BLaER1 treated with 17β-estradiol and CSF1 and Interleukin-3, amounts not matched to agents 10 nM and 100 nM (cell line): ENCODE results near the gene RAG2.
A peak's percentile ranks its signal among the peaks of the same experiment; 100 is the strongest.

Experiments used
- H3K27ac ChIP-seq, 11 experiments: shearing (Covaris generic); formaldehyde crosslinking; 2 replicates each; pipeline ENCODE4 v1.8.1; 2022
- H3K27me3 ChIP-seq, 11 experiments: shearing (Covaris generic); formaldehyde crosslinking; 2 replicates each; pipeline ENCODE4 v1.8.1; 2022
- H3K36me3 ChIP-seq, 11 experiments: shearing (Covaris generic); formaldehyde crosslinking; 2 replicates each; pipeline ENCODE4 v1.8.1; 2022
- H3K4me1 ChIP-seq, 10 experiments: shearing (Covaris generic); formaldehyde crosslinking; 2 replicates each; pipeline ENCODE4 v1.8.1; 2022
- H3K4me2 ChIP-seq, 11 experiments: shearing (Covaris generic); formaldehyde crosslinking; 2 replicates each; pipeline ENCODE4 v1.8.1; 2022
- H3K4me3 ChIP-seq, 10 experiments: shearing (Covaris generic); formaldehyde crosslinking; 2 replicates each; pipeline ENCODE4 v1.8.1; 2022
- H3K9ac ChIP-seq, 11 experiments: shearing (Covaris generic); formaldehyde crosslinking; 2 replicates each; pipeline ENCODE4 v1.8.1; 2022
- H3K9me3 ChIP-seq, 11 experiments: shearing (Covaris generic); formaldehyde crosslinking; replicated peaks in 1 of 11; 2 replicates each; pipeline ENCODE4 v1.8.1; 2022
- H4K20me1 ChIP-seq, 11 experiments: shearing (Covaris generic); formaldehyde crosslinking; 2 replicates each; pipeline ENCODE4 v1.8.1; 2022
- Cebpa-rat ChIP-seq, 11 experiments: shearing (Covaris generic); IDR thresholded peaks; 2 replicates each; pipeline ENCODE4 v1.8.1; 2022

Gene RAG2

GRCh38 chr11:36577373-36577772 lies 20.7 kb downstream of the RAG2 start:
- Histone ChIP-seq H3K27ac (peak overlapping the region in 8 of 11 experiments; percentile 14 to 85 (median 70); a peak in 14 of 22 replicates), H3K4me3 (peak overlapping the region in 7 of 10 experiments; percentile 52 to 74 (median 66); a peak in 13 of 20 replicates), H3K27me3 (no peaks in the 10 kb centered on the region), H3K36me3 (peaks cover 0 to 98% (median 34%) of the 10 kb centered on the region in 11 experiments; a peak in 16 of 22 replicates), H4K20me1 (peaks cover 0 to 53% (median 0%) of the 10 kb centered on the region in 11 experiments; a peak in 4 of 22 replicates), H3K9me3 (peaks cover 19 to 35% (median 24%) of the 10 kb centered on the region in 11 experiments), H3K4me2 (peak overlapping the region; percentile 36 to 98 (median 93); a peak in 21 of 22 replicates), H3K9ac (peak overlapping the region in 8 of 11 experiments; percentile 31 to 83 (median 76); a peak in 16 of 22 replicates), H3K4me1 (peaks cover 18 to 68% (median 60%) of the 10 kb centered on the region in 10 experiments; a peak in 19 of 20 replicates)
- TF ChIP-seq Cebpa-rat (IDR thresholded peaks at IDR 0.05), result no peak

GRCh38 chr11:36574486-36574885 lies 23.6 kb downstream of the RAG2 start:
- no peaks in the 10 kb centered on the region for H3K27me3 ChIP-seq
- TF ChIP-seq Cebpa-rat (IDR thresholded peaks at IDR 0.05), result no peak
- H3K9me3 ChIP-seq, result peaks cover 0 to 12% (median 0%) of the 10 kb centered on the region in 11 experiments; a peak in 2 of 22 replicates
- peaks cover 18 to 97% (median 80%) of the 10 kb centered on the region in 10 experiments; a peak in 19 of 20 replicates for H3K4me1 ChIP-seq
- peaks cover 0 to 53% (median 0%) of the 10 kb centered on the region in 11 experiments; a peak in 4 of 22 replicates for H4K20me1 ChIP-seq
- peak overlapping the region; percentile 35 to 74 (median 65) for H3K4me3 ChIP-seq
- H3K27ac ChIP-seq, result peak overlapping the region in 9 of 11 experiments; percentile 59 to 85 (median 81); a peak in 18 of 22 replicates
- H3K36me3 ChIP-seq, result peaks cover 0 to 92% (median 8%) of the 10 kb centered on the region in 11 experiments; a peak in 10 of 22 replicates
- H3K9ac ChIP-seq, result peak overlapping the region in 10 of 11 experiments; percentile 12 to 83 (median 74); a peak in 19 of 22 replicates
- peak overlapping the region; percentile 83 to 98 (median 93) for H3K4me2 ChIP-seq

DNA sequence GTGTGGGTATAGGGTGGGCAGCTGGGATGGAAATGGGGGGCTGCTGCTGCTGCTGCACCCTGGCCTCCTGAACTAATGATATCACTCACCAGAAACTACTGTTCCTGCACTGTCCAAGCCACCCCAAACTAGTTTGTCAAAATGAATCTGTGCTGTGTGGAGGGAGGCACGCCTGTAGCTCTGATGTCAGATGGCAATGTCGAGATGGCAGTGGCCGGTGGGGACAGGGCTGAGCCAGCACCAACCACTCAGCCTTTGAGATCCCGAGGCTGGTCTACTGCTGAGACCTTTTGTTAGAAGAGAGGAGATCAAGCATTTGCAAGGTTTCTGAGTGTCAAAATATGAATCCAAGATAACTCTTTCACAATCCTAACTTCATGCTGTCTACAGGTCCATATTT lies 28.9 kb downstream of the RAG2 start:
- Histone ChIP-seq H3K27ac (peak overlapping the region in 8 of 11 experiments; percentile 53 to 85 (median 74); a peak in 16 of 22 replicates), H3K9ac (peak overlapping the region in 10 of 11 experiments; percentile 7 to 83 (median 60); a peak in 16 of 22 replicates), H3K4me1 (peaks cover 34 to 93% (median 68%) of the 10 kb centered on the region in 10 experiments), H3K27me3 (no peaks in the 10 kb centered on the region; a peak in 1 of 22 replicates), H3K9me3 (no peaks in the 10 kb centered on the region), H3K36me3 (peaks cover 0 to 38% (median 0%) of the 10 kb centered on the region in 11 experiments; a peak in 5 of 22 replicates), H3K4me2 (peak overlapping the region; percentile 43 to 98 (median 83)), H4K20me1 (peaks cover 0 to 4% (median 0%) of the 10 kb centered on the region in 11 experiments; a peak in 2 of 22 replicates), H3K4me3 (peak overlapping the region in 7 of 10 experiments; percentile 42 to 74 (median 66); a peak in 14 of 20 replicates)
- no peak for TF ChIP-seq Cebpa-rat (IDR thresholded peaks at IDR 0.05)

- Histone ChIP-seq H4K20me1 (no peaks in the 10 kb centered on the region), H3K27me3 (no peaks in the 10 kb centered on the region; a peak in 1 of 22 replicates), H3K4me2 (peak within 1 kb of the TSS; percentile 43 to 98 (median 83); a peak in 21 of 22 replicates), H3K9ac (peak within 1 kb of the TSS in 8 of 11 experiments; percentile 10 to 83 (median 68); a peak in 13 of 22 replicates), H3K27ac (peak within 1 kb of the TSS in 8 of 11 experiments; percentile 53 to 85 (median 74); a peak in 14 of 22 replicates), H3K4me1 (peaks cover 30 to 81% (median 60%) of the 10 kb centered on the region in 10 experiments), H3K36me3 (peaks cover 0 to 24% (median 0%) of the 10 kb centered on the region in 11 experiments; a peak in 3 of 22 replicates), H3K4me3 (peak within 1 kb of the TSS in 7 of 10 experiments; percentile 42 to 74 (median 66); a peak in 13 of 20 replicates), H3K9me3 (no peaks in the 10 kb centered on the region)
- 0 out of 22 replicates have a peak, but pooled peaks of 1 of the 11 experiments have one; percentile 21 for TF ChIP-seq Cebpa-rat (IDR thresholded peaks at IDR 0.05)
Measured at GRCh38 chr11:36567694-36568093, 30.3 kb downstream of the RAG2 start, which contains the start of gene RAG1. RAG1 (plus strand) TSS chr11:36568007; CDS start chr11:36573305, 5,298 bp downstream.

- peak overlapping the region in 3 of 10 experiments; percentile 66 to 74 (median 69); a peak in 3 of 20 replicates for H3K4me3 ChIP-seq
- peak overlapping the region in 4 of 11 experiments; percentile 22 to 83 (median 76); a peak in 4 of 22 replicates for H3K9ac ChIP-seq
- no peak for TF ChIP-seq Cebpa-rat (IDR thresholded peaks at IDR 0.05)
- H3K27ac ChIP-seq, result peak overlapping the region in 2 of 11 experiments; percentile 33 to 82; a peak in 3 of 22 replicates
- peaks cover 0 to 13% (median 0%) of the 10 kb centered on the region in 11 experiments; a peak in 2 of 22 replicates for H3K36me3 ChIP-seq
- H4K20me1 ChIP-seq, result no peaks in the 10 kb centered on the region
- no peaks in the 10 kb centered on the region for H3K9me3 ChIP-seq
- H3K4me1 ChIP-seq, result peaks cover 18 to 70% (median 54%) of the 10 kb centered on the region in 10 experiments
- no peaks in the 10 kb centered on the region; a peak in 1 of 22 replicates for H3K27me3 ChIP-seq
- H3K4me2 ChIP-seq, result peak overlapping the region in 9 of 11 experiments; percentile 4 to 98 (median 90); a peak in 17 of 22 replicates
Measured at GRCh38 chr11:36566407-36567053, 31.5 kb downstream of the RAG2 start.

GRCh38 chr11:36565031-36565610 lies 32.9 kb downstream of the RAG2 start:
- no peaks in the 10 kb centered on the region for H4K20me1 ChIP-seq
- peaks cover 6 to 55% (median 42%) of the 10 kb centered on the region in 10 experiments; a peak in 18 of 20 replicates for H3K4me1 ChIP-seq
- TF ChIP-seq Cebpa-rat (IDR thresholded peaks at IDR 0.05), result no peak
- H3K4me3 ChIP-seq, result peak overlapping the region; percentile 44 to 69 (median 52); a peak in 19 of 20 replicates
- H3K4me2 ChIP-seq, result peak overlapping the region; percentile 74 to 98 (median 86)
- H3K9me3 ChIP-seq, result peaks cover 6 to 11% (median 10%) of the 10 kb centered on the region in 11 experiments
- 0 out of 22 replicates have a peak overlapping the region, but pooled peaks of 1 of the 11 experiments have one; percentile 15 for H3K27ac ChIP-seq
- no peaks in the 10 kb centered on the region; a peak in 1 of 22 replicates for H3K27me3 ChIP-seq
- peaks cover 0 to 3% (median 0%) of the 10 kb centered on the region in 11 experiments; a peak in 2 of 22 replicates for H3K36me3 ChIP-seq
- peak overlapping the region in 10 of 11 experiments; percentile 11 to 60 (median 37); a peak in 12 of 22 replicates for H3K9ac ChIP-seq

- peak overlapping the region; percentile 11 to 60 (median 36); a peak in 16 of 22 replicates for H3K9ac ChIP-seq
Measured at GRCh38 chr11:36564376-36565030, 33.5 kb downstream of the RAG2 start.

More at GRCh38 chr11:36564376-36565030, 33.5 kb downstream of the RAG2 start:
- Histone ChIP-seq H3K9me3 (peaks cover 13 to 18% (median 17%) of the 10 kb centered on the region in 11 experiments), H3K4me2 (peak overlapping the region; percentile 74 to 98 (median 86)), H3K36me3 (peaks cover 0 to 5% (median 0%) of the 10 kb centered on the region in 11 experiments; a peak in 2 of 22 replicates), H3K4me3 (peak overlapping the region; percentile 44 to 69 (median 52)), H3K27ac (no peak overlapping the region), H3K4me1 (peaks cover 6 to 49% (median 40%) of the 10 kb centered on the region in 10 experiments; a peak in 18 of 20 replicates), H4K20me1 (no peaks in the 10 kb centered on the region), H3K27me3 (no peaks in the 10 kb centered on the region; a peak in 1 of 22 replicates)
- TF ChIP-seq Cebpa-rat (IDR thresholded peaks at IDR 0.05), result no peak
